Sigmoid colon (tissue), 4 donors: ENCODE data around the gene UBE2Q1.

Experiments used
- POLR2AphosphoS5 ChIP-seq, 4 donors: sonication (generic); formaldehyde crosslinking; IDR thresholded peaks; one replicate each; pipeline ENCODE4 v1.6.1; 2017; ENCODE audit warnings: antibody characterized with exemption in 4 of 4
- TF ChIP-seq, protein P1 (sequence below), 4 experiments: fragments of 450-650 bp in 3 of 4; fragments of 200-600 bp in 1 of 4; IDR thresholded peaks; one replicate each; pipeline ENCODE4 v1.5.1; 2016 to 2019; ENCODE audit warnings: antibody characterized with exemption in 4 of 4, mild to moderate bottlenecking in 3 of 4, moderate library complexity in 2 of 4

DNA sequence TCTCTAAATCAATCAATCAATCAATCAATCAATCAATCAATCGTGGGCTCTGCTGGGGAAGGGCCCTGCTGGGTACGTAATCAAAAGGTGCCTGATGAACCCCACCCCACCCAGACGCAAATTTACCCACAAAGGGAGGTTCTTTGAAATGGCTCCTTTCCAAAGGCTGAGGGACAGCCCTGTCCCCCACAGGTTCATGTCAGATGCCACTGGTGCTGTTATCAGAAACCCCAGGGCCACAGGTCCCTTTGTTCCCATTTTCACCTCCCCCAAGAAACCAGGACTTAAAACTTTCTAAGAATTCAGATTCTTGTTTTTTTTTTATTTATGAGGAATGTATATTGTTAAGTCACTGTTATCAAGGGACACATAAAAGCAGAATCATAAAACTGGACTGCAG lies 23.3 kb upstream of the UBE2Q1 start:
- TF ChIP-seq, protein P1, sequence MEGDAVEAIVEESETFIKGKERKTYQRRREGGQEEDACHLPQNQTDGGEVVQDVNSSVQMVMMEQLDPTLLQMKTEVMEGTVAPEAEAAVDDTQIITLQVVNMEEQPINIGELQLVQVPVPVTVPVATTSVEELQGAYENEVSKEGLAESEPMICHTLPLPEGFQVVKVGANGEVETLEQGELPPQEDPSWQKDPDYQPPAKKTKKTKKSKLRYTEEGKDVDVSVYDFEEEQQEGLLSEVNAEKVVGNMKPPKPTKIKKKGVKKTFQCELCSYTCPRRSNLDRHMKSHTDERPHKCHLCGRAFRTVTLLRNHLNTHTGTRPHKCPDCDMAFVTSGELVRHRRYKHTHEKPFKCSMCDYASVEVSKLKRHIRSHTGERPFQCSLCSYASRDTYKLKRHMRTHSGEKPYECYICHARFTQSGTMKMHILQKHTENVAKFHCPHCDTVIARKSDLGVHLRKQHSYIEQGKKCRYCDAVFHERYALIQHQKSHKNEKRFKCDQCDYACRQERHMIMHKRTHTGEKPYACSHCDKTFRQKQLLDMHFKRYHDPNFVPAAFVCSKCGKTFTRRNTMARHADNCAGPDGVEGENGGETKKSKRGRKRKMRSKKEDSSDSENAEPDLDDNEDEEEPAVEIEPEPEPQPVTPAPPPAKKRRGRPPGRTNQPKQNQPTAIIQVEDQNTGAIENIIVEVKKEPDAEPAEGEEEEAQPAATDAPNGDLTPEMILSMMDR (IDR thresholded peaks at IDR 0.05) = no peak
- no peak for TF ChIP-seq POLR2AphosphoS5 (IDR thresholded peaks at IDR 0.05)
